CD4-positive, alpha-beta T cell treated with Interleukin-6 at 100 ng/mL for 8 hours (primary cell): ENCODE measurements around the gene PAFAH1B1.
"Not testable (repeated sequence)": the region's sequence is repeated elsewhere in the genome, so short reads cannot be mapped to it uniquely, and the experiment has no call there.

Experiments
- DNase-seq: peaks from one replicate; pipeline ENCODE4 v3.0.0-alpha.2; 2020; ENCODE audit warnings: mixed read lengths, low spot score

The PAFAH1B1 gene

GRCh38 chr17:2690165-2691068 lies 97.0 kb downstream of the PAFAH1B1 start:
- no peak for DNase-seq

- no peak for DNase-seq
Measured at GRCh38 chr17:2691069-2691871, 97.8 kb downstream of the PAFAH1B1 start.

GRCh38 chr17:2691965-2692780 lies 98.7 kb downstream of the PAFAH1B1 start:
- DNase-seq = no peak

- DNase-seq = no peak
Measured at GRCh38 chr17:2692781-2693135, 99.3 kb downstream of the PAFAH1B1 start.

GRCh38 chr17:2693561-2694380 lies 100.3 kb downstream of the PAFAH1B1 start:
- no peak for DNase-seq

GRCh38 chr17:2694381-2695242 lies 101.2 kb downstream of the PAFAH1B1 start:
- DNase-seq = no peak

- no peak for DNase-seq
Measured at GRCh38 chr17:2695243-2695960, 101.9 kb downstream of the PAFAH1B1 start.

GRCh38 chr17:2695961-2696760 lies 102.7 kb downstream of the PAFAH1B1 start:
- DNase-seq = no peak

- no peak for DNase-seq
Measured at GRCh38 chr17:2697611-2698162, 104.2 kb downstream of the PAFAH1B1 start.

GRCh38 chr17:2699216-2699805 lies 105.9 kb downstream of the PAFAH1B1 start:
- DNase-seq = not testable (repeated sequence)

- no peak for DNase-seq
Measured at GRCh38 chr17:2700030-2700490, 106.6 kb downstream of the PAFAH1B1 start.

GRCh38 chr17:2700491-2701141 lies 107.2 kb downstream of the PAFAH1B1 start:
- no peak for DNase-seq

- DNase-seq = no peak
Measured at GRCh38 chr17:2701161-2701995, 107.9 kb downstream of the PAFAH1B1 start.

- DNase-seq = no peak
Measured at GRCh38 chr17:2701996-2702741, 108.7 kb downstream of the PAFAH1B1 start.

GRCh38 chr17:2703181-2703580 lies 109.7 kb downstream of the PAFAH1B1 start:
- DNase-seq = no peak

- no peak for DNase-seq
Measured at GRCh38 chr17:2703606-2704005, 110.2 kb downstream of the PAFAH1B1 start.
